BJ (cell line): ENCODE data around the gene PPM1M. TPM values are rescaled to one million over a fixed set of nuclear protein-coding genes. Genes with fewer than 3 reads are reported as not detected.

Experiments used
- CTCF ChIA-PET: fragments of 350-600 bp; formaldehyde crosslinking; extraction: SDS; loops from one replicate; lab custom pipeline; 2021; ENCODE audit warnings: antibody characterized with exemption, inconsistent platforms; lab: Yijun Ruan, JAX
- POLR2A ChIA-PET: fragments of 300-600 bp; sonication (Branson Sonifier 250); formaldehyde crosslinking; extraction: SDS; loops from one replicate; lab custom pipeline; 2021; ENCODE audit warnings: antibody characterized with exemption; lab: Charles Lee
- DNase-seq: peaks from one replicate; pipeline ENCODE4 v3.0.0-alpha.2; 2011; ENCODE audit warnings: low read depth
- H3K27me3 ChIP-seq: 2 replicates; pipeline ENCODE4 v1.6.0; 2011; ENCODE audit warnings: low read length; ENCODE audit not compliant: control insufficient read depth, insufficient read depth
- H3K36me3 ChIP-seq: 2 replicates; pipeline ENCODE4 v1.5.1; 2011; ENCODE audit warnings: low read length; ENCODE audit not compliant: control insufficient read depth, insufficient read depth
- H3K4me3 ChIP-seq: 2 replicates; pipeline ENCODE4 v1.5.1; 2011; ENCODE audit warnings: low read depth, mild to moderate bottlenecking, control low read depth, low read length
- polyA plus RNA-seq: library from polyadenylated mRNA; depleted of rRNA; stranded (reverse); fragments of >200 nt; gene quantifications from 2 replicates; pipeline ENCODE4 v1.2.3, GENCODE V29; 2011
- TF ChIP-seq, protein P1 (sequence below): IDR thresholded peaks from 2 replicates; pipeline ENCODE4 v1.5.1; 2011; ENCODE audit warnings: low read depth, mild to moderate bottlenecking, control low read depth, inconsistent platforms, low read length, moderate library complexity; ENCODE audit not compliant: insufficient read depth

Gene PPM1M
- polyA plus RNA-seq, 1 experiment = 52.2 TPM

- no peak for DNase-seq
- CTCF ChIA-PET = interaction anchor here (1.2 to 7.3 kb wide), 2 partner anchors 21 to 45 kb away, joined by 3 to 65 read pairs; no protein-coding TSS in a partner anchor
- peaks cover 18% of the 10 kb centered on the region for H3K36me3 ChIP-seq
- TF ChIP-seq, protein P1, sequence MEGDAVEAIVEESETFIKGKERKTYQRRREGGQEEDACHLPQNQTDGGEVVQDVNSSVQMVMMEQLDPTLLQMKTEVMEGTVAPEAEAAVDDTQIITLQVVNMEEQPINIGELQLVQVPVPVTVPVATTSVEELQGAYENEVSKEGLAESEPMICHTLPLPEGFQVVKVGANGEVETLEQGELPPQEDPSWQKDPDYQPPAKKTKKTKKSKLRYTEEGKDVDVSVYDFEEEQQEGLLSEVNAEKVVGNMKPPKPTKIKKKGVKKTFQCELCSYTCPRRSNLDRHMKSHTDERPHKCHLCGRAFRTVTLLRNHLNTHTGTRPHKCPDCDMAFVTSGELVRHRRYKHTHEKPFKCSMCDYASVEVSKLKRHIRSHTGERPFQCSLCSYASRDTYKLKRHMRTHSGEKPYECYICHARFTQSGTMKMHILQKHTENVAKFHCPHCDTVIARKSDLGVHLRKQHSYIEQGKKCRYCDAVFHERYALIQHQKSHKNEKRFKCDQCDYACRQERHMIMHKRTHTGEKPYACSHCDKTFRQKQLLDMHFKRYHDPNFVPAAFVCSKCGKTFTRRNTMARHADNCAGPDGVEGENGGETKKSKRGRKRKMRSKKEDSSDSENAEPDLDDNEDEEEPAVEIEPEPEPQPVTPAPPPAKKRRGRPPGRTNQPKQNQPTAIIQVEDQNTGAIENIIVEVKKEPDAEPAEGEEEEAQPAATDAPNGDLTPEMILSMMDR = no peak
- no peaks in the 10 kb centered on the region for H3K27me3 ChIP-seq
- POLR2A ChIA-PET = no interaction called here
- H3K4me3 ChIP-seq = no peak overlapping the region
Observed at GRCh38 chr3:52293491-52294319, 48.1 kb downstream of the PPM1M start.

DNA sequence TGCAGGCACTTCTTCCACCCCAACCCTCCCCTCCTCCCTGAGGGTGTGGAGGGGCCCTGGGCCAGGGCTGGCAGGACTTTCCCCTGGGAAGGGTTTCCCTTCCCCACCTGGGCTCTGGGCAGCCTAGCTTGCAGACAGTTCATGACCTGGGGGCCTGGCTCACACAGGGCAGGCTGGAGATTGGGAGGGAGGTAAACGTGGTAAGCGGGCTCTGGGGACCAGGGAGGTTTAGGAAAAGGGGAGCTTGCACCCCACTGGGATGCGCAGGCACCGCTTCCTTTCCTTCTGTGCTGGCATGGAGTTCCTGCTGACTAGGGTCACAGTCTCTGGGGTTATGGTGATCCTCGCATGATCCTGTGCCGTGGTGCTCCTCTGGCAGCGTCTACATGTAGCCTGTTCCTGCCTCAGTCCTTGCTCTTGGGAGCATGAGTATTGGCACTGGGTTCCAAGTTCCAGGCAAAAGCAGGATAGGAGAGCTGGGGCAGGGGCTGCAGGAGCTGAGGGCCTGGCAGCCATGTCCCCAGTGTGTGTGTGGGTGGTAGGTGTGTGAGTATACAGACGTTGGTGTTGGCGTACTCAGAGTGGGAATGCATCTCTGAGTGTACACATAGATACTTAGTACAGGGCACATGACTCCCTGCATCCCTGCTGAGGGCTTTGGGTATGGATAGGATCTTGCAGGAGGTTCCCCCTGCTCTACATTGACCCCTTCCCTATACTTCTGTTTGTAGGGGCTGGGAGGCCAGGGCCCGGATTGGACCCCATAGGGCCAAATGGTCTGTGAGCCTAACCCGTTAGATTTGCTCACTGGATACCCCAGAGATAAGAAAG lies 49.0 kb downstream of the PPM1M start:
- no peak for DNase-seq
- CTCF ChIA-PET = interaction anchor here (7.3 kb wide), 1 partner anchor 44 kb away, joined by 65 read pairs; no protein-coding TSS in a partner anchor
- TF ChIP-seq, protein P1 = no peak
- POLR2A ChIA-PET = interaction anchor here (0.6 kb wide), 1 partner anchor 111 kb away, joined by 3 read pairs; no protein-coding TSS in a partner anchor
- H3K27me3 ChIP-seq = no peaks in the 10 kb centered on the region
- no peak overlapping the region for H3K4me3 ChIP-seq
- H3K36me3 ChIP-seq = peaks cover 18% of the 10 kb centered on the region

DNA sequence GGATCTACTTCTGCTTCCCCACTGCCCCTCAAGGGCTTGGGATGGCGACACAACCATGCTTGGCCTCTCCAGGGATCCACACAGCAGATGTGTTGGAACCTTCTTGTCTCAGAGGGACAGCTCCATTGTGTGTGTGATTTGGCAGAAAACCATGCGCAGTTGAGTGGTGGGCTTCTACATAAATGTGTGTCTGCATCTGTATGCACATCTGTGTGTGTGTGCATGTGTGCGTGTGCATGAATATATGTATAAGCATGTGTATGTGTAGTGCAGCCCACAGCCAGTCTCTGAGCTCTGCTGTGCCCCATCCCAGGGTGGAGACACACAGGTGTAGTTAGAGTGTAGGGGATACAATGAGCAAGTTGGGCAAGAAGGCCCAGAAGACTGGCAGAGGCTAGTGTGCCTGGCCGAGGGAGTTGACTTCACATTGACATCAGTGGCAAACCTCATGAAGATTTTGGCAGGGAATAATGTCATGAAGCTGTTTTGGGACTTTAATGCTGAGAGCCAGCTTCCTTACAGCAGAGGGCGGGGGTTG lies 50.2 kb downstream of the PPM1M start:
- no peaks in the 10 kb centered on the region for H3K27me3 ChIP-seq
- TF ChIP-seq, protein P1 = no peak
- H3K36me3 ChIP-seq = peaks cover 18% of the 10 kb centered on the region
- ChIA-PET POLR2A (interaction anchor here (1.0 kb wide), 1 partner anchor 9 kb away, joined by 3 read pairs; no protein-coding TSS in a partner anchor), CTCF (interaction anchor here (1.5 to 7.3 kb wide), 2 partner anchors 8 to 43 kb away, joined by 8 to 65 read pairs; partner anchors contain the start of gene GLYCTK)
- no peak for DNase-seq
- H3K4me3 ChIP-seq = no peak overlapping the region

DNA sequence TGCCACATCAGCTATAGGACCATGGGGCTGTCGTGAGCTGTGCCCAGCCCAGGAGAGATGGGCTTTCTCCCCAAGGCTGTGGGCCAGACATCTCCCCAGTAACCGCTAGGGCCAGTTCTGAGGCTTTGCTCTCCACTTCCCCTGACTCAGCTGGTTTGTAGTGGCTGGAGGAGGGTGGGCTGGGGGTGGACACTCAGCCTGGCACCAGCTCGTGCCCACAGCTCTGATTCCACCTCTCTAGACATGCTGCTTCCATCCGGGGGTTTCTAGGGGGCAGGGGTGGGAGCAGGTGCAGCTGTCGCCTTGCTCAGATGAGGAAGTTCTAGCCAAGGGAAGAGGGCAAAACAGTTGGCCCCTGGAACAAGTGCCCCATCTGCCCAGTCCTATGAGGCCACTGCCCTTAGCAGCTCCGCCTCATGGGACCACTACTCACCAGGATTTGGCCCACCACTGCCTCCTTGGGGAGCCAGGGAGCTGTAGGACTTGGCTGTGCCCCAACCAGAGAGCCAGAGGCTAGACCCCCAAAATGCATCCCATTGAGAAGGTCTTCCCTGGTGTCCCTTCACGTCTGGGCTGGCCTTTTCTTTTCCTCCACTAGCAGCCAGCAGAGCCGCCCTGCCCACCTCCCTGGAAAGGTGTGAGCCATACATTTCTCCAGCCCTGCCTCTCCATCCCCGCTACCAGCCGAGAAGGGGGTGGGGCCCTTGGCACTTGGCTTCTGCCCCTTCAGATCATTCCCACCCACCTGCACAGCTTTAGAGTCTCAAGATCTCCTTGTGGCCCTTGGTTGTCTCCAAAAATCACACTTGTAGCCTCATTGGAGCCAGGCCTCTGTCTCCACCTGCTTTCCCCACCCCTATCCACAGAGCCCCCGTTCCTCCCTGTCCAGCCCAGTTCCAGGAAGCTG lies 51.9 kb downstream of the PPM1M start:
- CTCF ChIA-PET = interaction anchor here (0.8 to 4.1 kb wide), 3 partner anchors 9 to 42 kb away, joined by 3 to 23 read pairs (median 11); partner anchors contain the start of gene GLYCTK
- no peak overlapping the region for H3K4me3 ChIP-seq
- POLR2A ChIA-PET = no interaction called here
- peaks cover 6% of the 10 kb centered on the region; the same call in 1 of the 2 replicates for H3K36me3 ChIP-seq
- DNase-seq = no peak
- H3K27me3 ChIP-seq = no peaks in the 10 kb centered on the region
- TF ChIP-seq, protein P1 = no peak
